K562 (cell line): ENCODE results near the gene KLHL29. TPM values are rescaled to one million over a fixed set of nuclear protein-coding genes. Genes with fewer than 3 reads are reported as not detected.

Source experiments
- ATF3 ChIP-seq, 2 experiments: fragments of 450-650 bp in 1 of 2; sonication (generic) in 1 of 2; formaldehyde crosslinking in 1 of 2; IDR thresholded peaks in 1 of 2; conservative IDR thresholded peaks in 1 of 2; 2 replicates each; pipeline versions ENCODE4 v1.6.1 to v1.8.1; 2016 to 2023; ENCODE audit warnings: mild to moderate bottlenecking in 2 of 2, moderate library complexity in 2 of 2, inconsistent platforms in 1 of 2, missing genetic modification reagents in 1 of 2
- CREB3L1 ChIP-seq: fragments of 450-650 bp; IDR thresholded peaks from 2 replicates; pipeline ENCODE4 v1.6.1; 2014; ENCODE audit warnings: low read depth, mild to moderate bottlenecking, moderate library complexity, borderline replicate concordance
- FOSL1 ChIP-seq: fragments of 200-800 bp; sonication (Bioruptor generic); conservative IDR thresholded peaks from 2 replicates; pipeline ENCODE4 v1.6.1; 2016; ENCODE audit warnings: missing genetic modification characterization, missing compliant biosample characterization
- FOXP1 ChIP-seq: sonication (generic); formaldehyde crosslinking; IDR thresholded peaks from 2 replicates; pipeline ENCODE4 v1.8.0; 2022; ENCODE audit warnings: mild to moderate bottlenecking, missing genetic modification reagents
- JUND ChIP-seq, 2 experiments: IDR thresholded peaks; 2 replicates in 1 of 2; 3 replicates in 1 of 2; pipeline ENCODE4 v1.6.1; 2011; ENCODE audit warnings: borderline replicate concordance in 2 of 2, low read depth in 2 of 2, low read length in 2 of 2, improper control_type of control experiment in 1 of 2, missing biosample characterization in 1 of 2, missing genetic modification characterization in 1 of 2, missing genetic modification reagents in 1 of 2
- KLF1 ChIP-seq: fragments of 450-650 bp; IDR thresholded peaks from 2 replicates; pipeline ENCODE4 v1.6.1; 2016; ENCODE audit warnings: missing genetic modification characterization, missing compliant biosample characterization
- NR0B1 ChIP-seq: fragments of 450-650 bp; IDR thresholded peaks from one replicate; pipeline ENCODE4 v1.6.1; 2018; ENCODE audit warnings: mild to moderate bottlenecking, moderate library complexity; ENCODE audit not compliant: partially characterized antibody
- NR2C1 ChIP-seq, 2 experiments: fragments of 450-650 bp; IDR thresholded peaks; 2 replicates each; pipeline ENCODE4 v1.6.1; 2017; ENCODE audit warnings: mild to moderate bottlenecking in 2 of 2, antibody characterized with exemption in 1 of 2, inconsistent platforms in 1 of 2, missing compliant biosample characterization in 1 of 2, missing genetic modification characterization in 1 of 2
- SETDB1 ChIP-seq: IDR thresholded peaks from one replicate; pipeline ENCODE4 v1.6.1; 2012; ENCODE audit warnings: low read length, control low read depth, inconsistent platforms
- ZNF175 ChIP-seq: fragments of 200-800 bp; sonication (Bioruptor generic); IDR thresholded peaks from 2 replicates; pipeline ENCODE4 v1.6.1; 2016; ENCODE audit warnings: low read depth, mild to moderate bottlenecking, missing genetic modification characterization, missing compliant biosample characterization
- ZNF395 ChIP-seq: fragments of 200-800 bp; sonication (Bioruptor generic); IDR thresholded peaks from 2 replicates; pipeline ENCODE4 v1.6.1; 2017; ENCODE audit warnings: missing genetic modification characterization, missing compliant biosample characterization
- ZNF586 ChIP-seq: fragments of 450-650 bp; formaldehyde crosslinking; conservative IDR thresholded peaks from 2 replicates; pipeline ENCODE4 v1.4.0; 2020; ENCODE audit warnings: mild to moderate bottlenecking, moderate library complexity
- ZNF76 ChIP-seq: fragments of 250-450 bp; sonication (Bioruptor Pico); IDR thresholded peaks from 2 replicates; pipeline ENCODE4 v1.4.0; 2020; ENCODE audit warnings: mild to moderate bottlenecking, moderate library complexity, borderline replicate concordance
- polyA plus RNA-seq, 8 experiments: library from polyadenylated mRNA; depleted of rRNA in 4 of 8; stranded (reverse) in 5 of 8; unstranded in 3 of 8; fragments of >200 nt; fragmentation: Nextera tagmentation in 2 of 8; fragmentation: Illumina TruSeq in 1 of 8; extraction: Ambion mirVana in 2 of 8; extraction: Trizol in 1 of 8; gene quantifications; 2 replicates each; pipeline versions ENCODE4 v1.2.1 to v1.2.3, GENCODE V29; 2011 to 2014; ENCODE audit warnings: inconsistent platforms in 1 of 8, missing spikeins in 1 of 8
- total RNA-seq, 7 experiments: library from RNA; depleted of rRNA in 6 of 7; stranded (reverse); fragments of >200 nt in 6 of 7; fragmentation: Illumina TruSeq in 2 of 7; extraction: Trizol in 2 of 7; gene quantifications; 2 replicates each; pipeline versions ENCODE4 v1.2.1 to v1.2.3, GENCODE V29; 2011 to 2021; ENCODE audit warnings: low replicate concordance in 1 of 7
- TF ChIP-seq, protein P1 (sequence below): sonication (generic); formaldehyde crosslinking; IDR thresholded peaks from 2 replicates; pipeline ENCODE4 v1.8.0; 2022; ENCODE audit warnings: mild to moderate bottlenecking, missing genetic modification reagents

Gene KLHL29
- total and polyA plus RNA-seq, 9 of the 15 experiments (the other 6 are each of a cell fraction or from before 2014, with no cell fraction given) = 0.03 to 0.31 (median 0.08) TPM; not detected in 1

DNA sequence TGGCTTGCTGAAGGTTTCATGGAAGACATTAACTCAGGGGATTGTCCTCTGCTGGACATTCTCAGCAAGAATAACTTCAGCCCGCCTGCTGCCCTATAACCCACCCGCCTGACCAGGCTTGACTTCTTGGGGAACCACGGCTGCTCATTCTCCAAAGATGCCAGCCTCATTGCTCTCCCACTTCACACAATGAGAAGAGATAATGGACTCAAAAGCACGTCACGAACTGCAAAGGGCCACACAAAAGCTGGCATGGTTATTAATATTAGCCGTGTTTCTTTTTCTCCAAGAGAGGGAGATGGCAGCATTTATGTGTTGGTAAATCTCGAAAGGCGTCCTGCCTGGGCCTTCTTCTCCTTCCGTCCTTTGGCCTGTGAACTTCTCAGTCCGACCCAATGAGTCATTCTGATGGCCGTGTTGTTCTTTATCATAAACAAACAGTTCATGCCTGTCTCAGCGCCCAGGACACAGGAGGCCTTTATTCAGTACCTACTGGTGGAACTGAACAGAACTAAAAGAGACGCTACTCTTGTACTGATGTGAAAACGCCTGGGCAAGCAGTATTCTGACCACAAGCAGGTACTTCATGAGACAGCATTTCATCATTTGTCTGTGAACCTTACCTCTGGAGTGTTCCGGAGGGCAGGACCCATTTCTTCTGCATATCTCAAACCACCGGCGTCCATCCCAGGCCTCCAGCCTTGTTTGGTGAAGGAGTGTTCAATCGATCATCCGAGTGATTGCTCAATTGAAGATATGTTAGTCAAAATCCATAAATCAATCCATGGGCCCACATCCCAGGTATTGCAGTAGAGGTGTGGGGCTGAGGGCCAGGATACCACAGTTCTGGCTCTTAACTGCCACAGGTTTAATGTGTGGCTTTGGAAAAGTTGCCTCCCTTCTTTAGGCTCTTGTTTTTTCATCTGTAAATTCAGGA, 25.1 kb upstream of the KLHL29 start (continued):
- TF ChIP-seq, protein P1, sequence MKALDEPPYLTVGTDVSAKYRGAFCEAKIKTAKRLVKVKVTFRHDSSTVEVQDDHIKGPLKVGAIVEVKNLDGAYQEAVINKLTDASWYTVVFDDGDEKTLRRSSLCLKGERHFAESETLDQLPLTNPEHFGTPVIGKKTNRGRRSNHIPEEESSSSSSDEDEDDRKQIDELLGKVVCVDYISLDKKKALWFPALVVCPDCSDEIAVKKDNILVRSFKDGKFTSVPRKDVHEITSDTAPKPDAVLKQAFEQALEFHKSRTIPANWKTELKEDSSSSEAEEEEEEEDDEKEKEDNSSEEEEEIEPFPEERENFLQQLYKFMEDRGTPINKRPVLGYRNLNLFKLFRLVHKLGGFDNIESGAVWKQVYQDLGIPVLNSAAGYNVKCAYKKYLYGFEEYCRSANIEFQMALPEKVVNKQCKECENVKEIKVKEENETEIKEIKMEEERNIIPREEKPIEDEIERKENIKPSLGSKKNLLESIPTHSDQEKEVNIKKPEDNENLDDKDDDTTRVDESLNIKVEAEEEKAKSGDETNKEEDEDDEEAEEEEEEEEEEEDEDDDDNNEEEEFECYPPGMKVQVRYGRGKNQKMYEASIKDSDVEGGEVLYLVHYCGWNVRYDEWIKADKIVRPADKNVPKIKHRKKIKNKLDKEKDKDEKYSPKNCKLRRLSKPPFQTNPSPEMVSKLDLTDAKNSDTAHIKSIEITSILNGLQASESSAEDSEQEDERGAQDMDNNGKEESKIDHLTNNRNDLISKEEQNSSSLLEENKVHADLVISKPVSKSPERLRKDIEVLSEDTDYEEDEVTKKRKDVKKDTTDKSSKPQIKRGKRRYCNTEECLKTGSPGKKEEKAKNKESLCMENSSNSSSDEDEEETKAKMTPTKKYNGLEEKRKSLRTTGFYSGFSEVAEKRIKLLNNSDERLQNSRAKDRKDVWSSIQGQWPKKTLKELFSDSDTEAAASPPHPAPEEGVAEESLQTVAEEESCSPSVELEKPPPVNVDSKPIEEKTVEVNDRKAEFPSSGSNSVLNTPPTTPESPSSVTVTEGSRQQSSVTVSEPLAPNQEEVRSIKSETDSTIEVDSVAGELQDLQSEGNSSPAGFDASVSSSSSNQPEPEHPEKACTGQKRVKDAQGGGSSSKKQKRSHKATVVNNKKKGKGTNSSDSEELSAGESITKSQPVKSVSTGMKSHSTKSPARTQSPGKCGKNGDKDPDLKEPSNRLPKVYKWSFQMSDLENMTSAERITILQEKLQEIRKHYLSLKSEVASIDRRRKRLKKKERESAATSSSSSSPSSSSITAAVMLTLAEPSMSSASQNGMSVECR (CRISPR knock-in tag) = no peak
- TF ChIP-seq FOXP1 (CRISPR knock-in tag) = no peak
- TF ChIP-seq ATF3 (IDR thresholded peaks at IDR 0.05) = peak; percentile 30; the same call in 1 of the 2 replicates
- no peak for TF ChIP-seq ATF3 (CRISPR knock-in tag; conservative IDR thresholded peaks at IDR 0.05)
- TF ChIP-seq FOSL1 = peak; percentile 82
- TF ChIP-seq ZNF586 (CRISPR knock-in tag) = no peak
- 0 out of 2 replicates have a peak, but pooled peaks have one; percentile 27 for TF ChIP-seq ZNF175 (CRISPR knock-in tag)
- no peak for TF ChIP-seq NR2C1 (IDR thresholded peaks at IDR 0.05)
- TF ChIP-seq NR2C1 (tag; IDR thresholded peaks at IDR 0.05) = peak; percentile 49; the same call in 1 of the 2 replicates
- TF ChIP-seq ZNF76 (CRISPR knock-in tag) = no peak
- no peak for TF ChIP-seq NR0B1
- TF ChIP-seq ZNF395 (CRISPR knock-in tag) = 0 out of 2 replicates have a peak, but pooled peaks have one; percentile 26
- TF ChIP-seq CREB3L1 = no peak
- peak; percentile 75 for TF ChIP-seq JUND (IDR thresholded peaks at IDR 0.05; ENCODE audit: borderline replicate concordance, low read depth, low read length)
- TF ChIP-seq JUND (tag; IDR thresholded peaks at IDR 0.05; ENCODE audit: borderline replicate concordance, low read depth, low read length) = peak; percentile 46; the same call in 1 of the 3 replicates
- TF ChIP-seq SETDB1 = no peak
- TF ChIP-seq KLF1 (tag) = no peak
